Measurements from ENCODE around the gene GIPC3.

Gene GIPC3

DNA sequence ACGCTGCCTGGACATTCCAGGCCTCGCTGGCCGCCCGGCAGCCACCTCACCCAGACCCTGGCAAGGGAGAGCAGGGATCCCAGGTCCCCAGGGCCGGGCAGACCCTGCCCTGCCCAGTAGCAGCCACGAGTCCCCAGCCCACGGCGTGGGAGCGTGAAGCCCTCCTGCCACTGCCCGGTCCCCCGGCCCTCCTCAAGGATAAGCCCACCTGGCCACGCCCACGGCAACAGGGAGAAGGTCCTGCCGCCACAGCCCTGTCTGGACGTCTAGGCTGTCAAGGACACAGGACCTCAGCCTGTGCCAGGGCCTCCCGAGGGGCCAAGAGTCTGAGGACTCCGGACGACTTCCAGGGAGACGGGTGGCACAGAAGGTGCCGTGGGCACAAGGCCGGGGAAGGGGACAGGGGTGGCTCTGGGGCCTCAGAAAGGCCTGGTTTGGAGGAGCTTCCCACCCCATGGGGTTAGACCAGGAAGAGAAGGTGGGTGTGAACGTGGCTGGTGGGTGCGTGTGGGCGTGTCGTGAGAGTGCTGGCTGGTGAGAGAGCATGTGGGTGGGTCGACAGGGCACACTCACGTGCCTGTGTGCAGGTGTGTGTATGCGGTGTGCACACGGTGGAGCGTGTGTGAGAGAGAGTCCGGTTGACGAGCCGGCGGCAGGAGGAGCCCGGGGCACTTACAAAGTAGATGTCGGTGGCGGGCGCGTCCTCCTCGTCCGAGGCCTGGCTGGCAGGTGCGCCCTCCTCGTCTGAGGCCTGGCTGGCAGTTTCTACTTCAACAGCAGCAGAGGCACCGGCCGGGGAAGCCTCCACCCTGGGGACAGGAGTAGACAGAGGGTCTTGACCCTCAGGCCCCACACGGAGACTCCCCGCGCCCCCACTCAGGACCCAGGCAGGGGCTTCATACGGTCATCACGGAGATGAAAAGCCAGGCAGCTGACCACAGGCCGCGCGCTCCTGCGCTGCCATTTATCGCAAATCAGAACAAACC, 53.2 kb downstream of the GIPC3 start:
- no peak for DNase-seq

DNA sequence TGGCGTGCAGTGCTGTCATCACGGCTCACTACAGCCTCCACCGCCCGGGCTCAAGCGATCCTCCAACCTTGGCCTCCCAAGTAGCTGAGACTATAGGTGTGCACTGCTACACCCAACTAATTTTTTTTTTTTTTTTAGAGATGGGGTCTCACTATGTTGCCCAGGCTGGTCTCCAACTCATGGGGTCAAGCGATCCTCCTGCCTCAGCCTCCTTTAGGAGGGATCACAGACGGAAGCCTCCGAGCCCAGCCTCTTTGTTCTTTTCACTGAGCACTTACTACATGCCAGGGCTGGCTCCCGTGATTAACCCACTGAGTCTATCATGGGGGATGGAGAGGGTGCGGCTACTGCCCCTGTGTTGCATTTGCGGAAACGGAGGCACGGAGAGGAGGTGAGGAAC, 54.2 kb downstream of the GIPC3 start:
- DNase-seq: no peak

DNA sequence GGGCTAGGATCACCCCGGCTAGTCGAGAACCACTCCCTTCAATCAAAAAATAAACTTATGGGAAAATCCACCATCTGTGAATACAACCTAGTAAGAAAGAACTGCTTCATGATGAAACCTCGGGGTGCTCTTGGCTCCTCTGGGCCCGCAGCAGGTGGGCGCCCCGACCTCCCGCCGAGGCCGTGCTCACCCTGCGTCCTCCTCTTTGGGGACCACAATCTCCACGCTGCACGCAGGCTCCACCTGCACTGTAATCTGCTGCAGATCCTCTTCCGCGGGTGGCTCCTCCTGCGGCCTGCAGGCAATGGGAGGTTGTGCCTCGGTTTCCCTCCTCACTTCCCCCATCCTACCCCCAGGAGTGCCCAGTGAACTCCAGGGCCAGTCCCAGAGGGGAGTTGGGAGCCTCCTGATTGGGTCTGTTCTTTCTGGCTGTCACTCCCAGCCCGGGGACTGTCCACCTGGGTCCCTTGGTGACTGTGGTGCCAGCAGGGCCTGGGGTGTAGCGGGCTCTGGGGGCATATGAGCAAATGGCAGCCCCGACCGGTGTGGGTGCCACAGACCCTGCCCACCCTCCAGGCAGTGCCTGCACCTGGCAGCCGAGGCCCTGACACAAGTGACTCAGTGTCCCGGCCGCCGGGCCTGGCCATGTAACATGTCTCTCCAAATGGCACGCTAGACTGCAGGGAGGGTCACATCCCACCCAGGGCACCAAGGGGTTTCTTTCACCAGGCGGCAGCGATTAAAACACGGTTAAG, 56.4 kb downstream of the GIPC3 start:
- DNase-seq: no peak

DNA sequence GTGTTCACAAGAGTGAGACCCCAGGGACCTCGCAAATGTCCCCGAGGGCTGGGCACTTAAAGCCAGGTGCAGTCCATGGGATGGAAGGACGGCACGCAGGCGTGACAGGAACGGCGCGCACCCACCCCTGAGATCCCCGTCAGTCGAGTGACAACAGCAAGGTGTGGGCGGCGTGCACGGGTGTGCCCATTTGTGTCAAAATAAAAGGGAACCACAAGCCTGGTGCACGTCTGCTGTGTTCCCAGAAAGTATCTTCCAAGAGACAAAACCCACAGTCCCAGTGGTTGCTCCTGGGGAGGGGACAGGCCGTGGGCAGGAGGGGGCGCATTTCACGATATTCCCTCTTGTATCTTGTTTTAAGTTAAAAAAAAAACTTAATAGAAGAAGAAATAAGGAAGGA, 57.0 kb downstream of the GIPC3 start:
- peak in 1 of 2 donors; percentile 11 for DNase-seq
